Stimulated activated naive CD8-positive, alpha-beta T cell treated with anti-CD3 and anti-CD28 coated beads, Interleukin-15, amount 100 ng/mL, for 72 hours (primary cell): ENCODE measurements around the gene GRIK1.

Experiments
- ATAC-seq: fragments of 150-1000 bp; cut with Tn5 transposase; 2 replicates; pipeline ENCODE4 v1.10.0; 2021; ENCODE audit warnings: mild to moderate bottlenecking, moderate library complexity
- DNase-seq, 2 donors: peaks; one replicate each; pipeline ENCODE4 v3.0.0; 2021 to 2022
- H3K27ac Mint-ChIP-seq, 2 donors: one replicate each; pipeline ENCODE4 v1.8.0; 2022; ENCODE audit warnings: mild to moderate bottlenecking in 2 of 2, mixed read lengths in 2 of 2, moderate library complexity in 2 of 2
- H3K27me3 Mint-ChIP-seq: one replicate; pipeline ENCODE4 v1.8.0; 2022; ENCODE audit warnings: mixed read lengths
- H3K4me1 Mint-ChIP-seq: one replicate; pipeline ENCODE4 v1.8.0; 2022; ENCODE audit warnings: mild to moderate bottlenecking, mixed read lengths
- H3K4me3 Mint-ChIP-seq, 2 donors: one replicate each; pipeline ENCODE4 v1.8.0; 2022; ENCODE audit warnings: mild to moderate bottlenecking in 2 of 2, mixed read lengths in 2 of 2, moderate library complexity in 1 of 2
- H3K9me3 Mint-ChIP-seq, 2 donors: one replicate each; pipeline ENCODE4 v1.8.0; 2022; ENCODE audit warnings: mixed read lengths in 2 of 2

The GRIK1 gene

GRCh38 chr21:29708401-29708800, 231.4 kb downstream of the GRIK1 start:
- ATAC-seq (no peak), DNase-seq (no peak)
- no peaks in the 10 kb centered on the region for H3K27me3 Mint-ChIP-seq
- no peak overlapping the region for H3K4me3 Mint-ChIP-seq
- no peak overlapping the region for H3K27ac Mint-ChIP-seq
- no peaks in the 10 kb centered on the region for H3K9me3 Mint-ChIP-seq
- no peaks in the 10 kb centered on the region for H3K4me1 Mint-ChIP-seq

- Mint-ChIP-seq H3K4me1 (no peaks in the 10 kb centered on the region), H3K4me3 (no peak overlapping the region), H3K27ac (no peak overlapping the region), H3K9me3 (peaks cover 7 to 8% of the 10 kb centered on the region in 2 donors), H3K27me3 (no peaks in the 10 kb centered on the region)
- DNase-seq (no peak), ATAC-seq (no peak)
Observed at GRCh38 chr21:29704719-29705118, 235.1 kb downstream of the GRIK1 start.

GRCh38 chr21:29701676-29702075, 238.1 kb downstream of the GRIK1 start:
- Mint-ChIP-seq H3K4me1 (no peaks in the 10 kb centered on the region), H3K27ac (no peak overlapping the region), H3K27me3 (no peaks in the 10 kb centered on the region), H3K9me3 (peaks cover 7 to 8% of the 10 kb centered on the region in 2 donors), H3K4me3 (no peak overlapping the region)
- ATAC-seq: no peak
- DNase-seq: no peak

GRCh38 chr21:29697555-29698193, 242.1 kb downstream of the GRIK1 start:
- no peak for ATAC-seq
- no peaks in the 10 kb centered on the region for H3K4me1 Mint-ChIP-seq
- no peak overlapping the region for H3K4me3 Mint-ChIP-seq
- H3K27ac Mint-ChIP-seq: peak overlapping the region in 1 of 2 donors; percentile 28
- DNase-seq: no peak
- no peaks in the 10 kb centered on the region for H3K27me3 Mint-ChIP-seq
- H3K9me3 Mint-ChIP-seq: peaks cover 7 to 8% of the 10 kb centered on the region in 2 donors

GRCh38 chr21:29696937-29697336, 242.9 kb downstream of the GRIK1 start:
- ATAC-seq (no peak), DNase-seq (no peak)
- H3K27me3 Mint-ChIP-seq: no peaks in the 10 kb centered on the region
- H3K4me3 Mint-ChIP-seq: no peak overlapping the region
- peaks cover 7 to 8% of the 10 kb centered on the region in 2 donors for H3K9me3 Mint-ChIP-seq
- H3K27ac Mint-ChIP-seq: no peak overlapping the region
- H3K4me1 Mint-ChIP-seq: no peaks in the 10 kb centered on the region

GRCh38 chr21:29691616-29692491, 247.9 kb downstream of the GRIK1 start:
- DNase-seq (no peak), ATAC-seq (no peak)
- Mint-ChIP-seq H3K4me1 (no peaks in the 10 kb centered on the region), H3K4me3 (no peak overlapping the region), H3K27ac (no peak overlapping the region), H3K27me3 (peaks cover 2% of the 10 kb centered on the region), H3K9me3 (no peaks in the 10 kb centered on the region)

- no peak overlapping the region for H3K4me3 Mint-ChIP-seq
- ATAC-seq: no peak
- no peak for DNase-seq
- H3K4me1 Mint-ChIP-seq: no peaks in the 10 kb centered on the region
- no peak overlapping the region for H3K27ac Mint-ChIP-seq
- peaks cover 0 to 2% of the 10 kb centered on the region in 2 donors for H3K9me3 Mint-ChIP-seq
- H3K27me3 Mint-ChIP-seq: peaks cover 14% of the 10 kb centered on the region
Observed at GRCh38 chr21:29689753-29690152, 250.0 kb downstream of the GRIK1 start.

- Mint-ChIP-seq H3K4me3 (no peak overlapping the region), H3K27ac (no peak overlapping the region), H3K4me1 (no peaks in the 10 kb centered on the region), H3K9me3 (peaks cover 4 to 14% of the 10 kb centered on the region in 2 donors), H3K27me3 (peaks cover 14% of the 10 kb centered on the region)
- ATAC-seq (no peak), DNase-seq (no peak)
Observed at GRCh38 chr21:29684106-29684505, 255.7 kb downstream of the GRIK1 start.

- H3K27ac Mint-ChIP-seq: no peak overlapping the region
- H3K4me1 Mint-ChIP-seq: no peaks in the 10 kb centered on the region
- H3K4me3 Mint-ChIP-seq: no peak overlapping the region
- DNase-seq: no peak
- H3K27me3 Mint-ChIP-seq: peaks cover 14% of the 10 kb centered on the region
- ATAC-seq: no peak
- H3K9me3 Mint-ChIP-seq: peaks cover 4 to 14% of the 10 kb centered on the region in 2 donors
Observed at GRCh38 chr21:29682800-29683199, 257.0 kb downstream of the GRIK1 start.

- DNase-seq: no peak
- H3K9me3 Mint-ChIP-seq: peaks cover 4 to 14% of the 10 kb centered on the region in 2 donors
Observed at GRCh38 chr21:29680273-29680672, 259.5 kb downstream of the GRIK1 start.

GRCh38 chr21:29678626-29679025, 261.2 kb downstream of the GRIK1 start:
- Mint-ChIP-seq H3K27ac (no peak overlapping the region), H3K4me1 (peaks cover 6% of the 10 kb centered on the region), H3K9me3 (peaks cover 0 to 9% of the 10 kb centered on the region in 2 donors), H3K4me3 (no peak overlapping the region), H3K27me3 (no peaks in the 10 kb centered on the region)
- ATAC-seq (no peak), DNase-seq (no peak)

More at GRCh38 chr21:29680273-29680672, 259.5 kb downstream of the GRIK1 start:
- no peak for ATAC-seq
- Mint-ChIP-seq H3K4me3 (no peak overlapping the region), H3K27me3 (no peaks in the 10 kb centered on the region), H3K4me1 (no peaks in the 10 kb centered on the region), H3K27ac (no peak overlapping the region)

- no peak for ATAC-seq
- no peaks in the 10 kb centered on the region for H3K9me3 Mint-ChIP-seq
- H3K4me3 Mint-ChIP-seq: no peak overlapping the region
- H3K4me1 Mint-ChIP-seq: peaks cover 6% of the 10 kb centered on the region
- no peaks in the 10 kb centered on the region for H3K27me3 Mint-ChIP-seq
- no peak overlapping the region for H3K27ac Mint-ChIP-seq
- no peak for DNase-seq
Observed at GRCh38 chr21:29677326-29677725, 262.5 kb downstream of the GRIK1 start.

GRCh38 chr21:29676395-29676794, 263.4 kb downstream of the GRIK1 start:
- no peak for ATAC-seq
- Mint-ChIP-seq H3K4me1 (peaks cover 6% of the 10 kb centered on the region), H3K27me3 (no peaks in the 10 kb centered on the region), H3K4me3 (no peak overlapping the region), H3K27ac (no peak overlapping the region), H3K9me3 (no peaks in the 10 kb centered on the region)
- DNase-seq: no peak

- DNase-seq (no peak), ATAC-seq (no peak)
- Mint-ChIP-seq H3K4me3 (no peak overlapping the region), H3K27me3 (no peaks in the 10 kb centered on the region), H3K27ac (no peak overlapping the region), H3K4me1 (peaks cover 6% of the 10 kb centered on the region), H3K9me3 (no peaks in the 10 kb centered on the region)
Observed at GRCh38 chr21:29675451-29675850, 264.3 kb downstream of the GRIK1 start.

GRCh38 chr21:29674343-29674742, 265.5 kb downstream of the GRIK1 start:
- Mint-ChIP-seq H3K9me3 (no peaks in the 10 kb centered on the region), H3K27me3 (no peaks in the 10 kb centered on the region), H3K27ac (no peak overlapping the region), H3K4me3 (no peak overlapping the region), H3K4me1 (peaks cover 6% of the 10 kb centered on the region)
- ATAC-seq (no peak), DNase-seq (no peak)

GRCh38 chr21:29673096-29673610, 266.6 kb downstream of the GRIK1 start:
- Mint-ChIP-seq H3K4me1 (peaks cover 6% of the 10 kb centered on the region), H3K27me3 (peaks cover 9% of the 10 kb centered on the region), H3K4me3 (no peak overlapping the region), H3K27ac (no peak overlapping the region), H3K9me3 (peaks cover 2 to 3% of the 10 kb centered on the region in 2 donors)
- DNase-seq (no peak), ATAC-seq (no peak)
